CD1c-positive myeloid dendritic cell (primary cell): ENCODE results near the gene TBC1D17.

Experiments used
- DNase-seq: peaks from one replicate; pipeline ENCODE4 v3.0.0-alpha.2; 2016; ENCODE audit errors: extremely low spot score

TBC1D17 gene

GRCh38 chr19:49847731-49848696, 29.5 kb upstream of the TBC1D17 start:
- DNase-seq, result peak; percentile 72

GRCh38 chr19:49848938-49849337, 28.6 kb upstream of the TBC1D17 start:
- DNase-seq, result peak; percentile 31

GRCh38 chr19:49849433-49850220, 27.9 kb upstream of the TBC1D17 start:
- DNase-seq, result no peak

- DNase-seq, result no peak
These were observed 27.3 kb upstream of the TBC1D17 start for GRCh38 chr19:49850221-49850486.

GRCh38 chr19:49850487-49851342, 26.8 kb upstream of the TBC1D17 start, which contains the start of gene PTOV1:
TSS of gene PTOV1 (plus strand) at chr19:49851159.
- peak; percentile 96 for DNase-seq

GRCh38 chr19:49851456-49852259, 25.8 kb upstream of the TBC1D17 start:
- DNase-seq, result no peak

- no peak for DNase-seq
These were observed 24.8 kb upstream of the TBC1D17 start for GRCh38 chr19:49852631-49853126.

- no peak for DNase-seq
These were observed 23.6 kb upstream of the TBC1D17 start for GRCh38 chr19:49853852-49854377.

GRCh38 chr19:49854378-49855263, 22.9 kb upstream of the TBC1D17 start:
- DNase-seq, result no peak

- no peak for DNase-seq
These were observed 22.2 kb upstream of the TBC1D17 start for GRCh38 chr19:49855277-49855675.

GRCh38 chr19:49855676-49856573, 21.6 kb upstream of the TBC1D17 start:
- no peak for DNase-seq

GRCh38 chr19:49856574-49857021, 20.9 kb upstream of the TBC1D17 start:
- DNase-seq, result no peak

- DNase-seq, result no peak
These were observed 20.3 kb upstream of the TBC1D17 start for GRCh38 chr19:49857061-49857837.

- no peak for DNase-seq
These were observed 19.7 kb upstream of the TBC1D17 start for GRCh38 chr19:49857838-49858087.

- DNase-seq, result no peak
These were observed 19.2 kb upstream of the TBC1D17 start for GRCh38 chr19:49858088-49858985.

- no peak for DNase-seq
These were observed 17.7 kb upstream of the TBC1D17 start for GRCh38 chr19:49859682-49860335.
